ENCODE data around the gene CD8B. TPM values are rescaled to one million over a fixed set of nuclear protein-coding genes. Genes with fewer than 3 reads are reported as not detected.
"Not testable (repeated sequence)": the region's sequence is repeated elsewhere in the genome, so short reads cannot be mapped to it uniquely, and the experiment has no call there.

CD8B gene
- total RNA-seq, 2 donors from 2014 or later, result 1.3 to 2.8 TPM

DNA sequence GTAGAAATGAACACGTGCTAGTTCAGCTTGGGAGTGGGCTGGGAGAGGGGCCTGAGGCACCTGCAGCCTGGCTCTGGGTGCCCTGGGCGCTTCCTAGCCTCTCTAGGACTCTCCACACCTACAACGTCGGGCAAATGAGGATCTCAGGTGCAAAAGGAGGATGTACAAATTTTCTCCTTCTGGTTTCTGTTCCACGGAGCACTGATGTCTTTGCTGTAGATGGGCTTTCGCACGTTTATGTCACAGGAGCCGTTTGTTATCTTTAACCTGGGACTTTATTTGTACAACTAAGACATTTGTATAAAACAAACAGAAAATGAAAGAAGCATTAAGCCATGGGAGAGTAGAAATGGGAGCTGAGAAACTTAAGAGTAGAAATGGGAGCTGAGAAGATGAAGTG, 20.4 kb downstream of the CD8B start:
- not testable (repeated sequence) for H3K9me3 Mint-ChIP-seq; H3K36me3 Mint-ChIP-seq; DNase-seq (ENCODE audit: low spot score in 2 of 2); H3K27ac Mint-ChIP-seq; ATAC-seq

DNA sequence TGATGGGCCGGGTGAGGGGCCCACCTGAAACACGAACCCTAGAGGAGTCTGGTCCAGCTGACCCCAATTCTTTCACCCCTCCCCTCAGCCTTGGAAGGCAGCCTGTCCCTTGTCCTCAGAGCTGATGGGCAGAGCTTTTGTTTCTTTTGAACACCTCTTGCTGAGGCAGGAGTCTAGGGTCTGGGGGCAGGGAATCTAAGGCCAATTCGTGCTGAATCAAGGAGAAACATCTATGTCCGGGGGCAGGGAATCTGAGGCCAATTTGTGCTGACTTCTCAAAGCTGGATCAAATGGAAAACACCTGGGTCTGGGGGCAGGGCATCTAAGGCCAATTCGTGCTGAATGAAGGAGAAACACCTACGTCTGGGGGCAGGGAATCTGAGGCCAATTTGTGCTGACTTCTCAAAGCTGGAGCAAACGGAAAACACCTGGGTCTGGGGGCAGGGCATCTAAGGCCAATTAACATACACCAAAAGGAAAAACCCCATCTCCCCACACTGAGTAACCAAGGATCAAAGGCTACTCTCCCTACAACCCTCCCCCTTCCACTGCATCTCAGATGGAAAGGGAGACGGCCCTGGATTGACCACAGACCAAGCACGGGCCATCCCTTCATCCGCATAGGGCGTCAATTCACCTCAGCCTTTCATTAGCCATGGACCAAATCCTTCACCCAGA, 21.7 kb downstream of the CD8B start:
- H3K9me3 Mint-ChIP-seq; H3K27ac Mint-ChIP-seq; DNase-seq (ENCODE audit: low spot score in 2 of 2); H3K36me3 Mint-ChIP-seq; ATAC-seq: not testable (repeated sequence)

DNA sequence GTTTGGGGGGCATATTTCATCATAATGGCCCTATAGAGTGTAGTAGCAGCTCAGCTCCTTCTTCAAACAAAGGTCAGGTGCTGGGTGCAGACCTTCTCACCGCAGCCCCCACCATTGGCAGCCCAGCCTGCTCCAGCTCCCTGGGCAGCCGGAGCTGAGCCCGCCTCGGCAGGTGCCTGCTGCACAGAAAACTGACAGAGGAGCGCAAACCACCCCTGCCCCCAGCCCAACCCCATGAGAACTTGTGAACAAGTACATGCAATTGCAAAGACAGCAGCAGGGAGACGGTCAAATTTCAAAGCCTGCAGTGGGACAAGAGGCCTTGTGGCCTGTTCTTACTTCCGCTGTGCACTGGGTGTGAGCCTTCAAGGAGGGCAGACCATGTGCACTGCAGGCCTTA, 22.2 kb downstream of the CD8B start:
- H3K36me3 Mint-ChIP-seq; H3K27ac Mint-ChIP-seq; H3K9me3 Mint-ChIP-seq; DNase-seq (ENCODE audit: low spot score in 2 of 2); ATAC-seq: not testable (repeated sequence)

DNA sequence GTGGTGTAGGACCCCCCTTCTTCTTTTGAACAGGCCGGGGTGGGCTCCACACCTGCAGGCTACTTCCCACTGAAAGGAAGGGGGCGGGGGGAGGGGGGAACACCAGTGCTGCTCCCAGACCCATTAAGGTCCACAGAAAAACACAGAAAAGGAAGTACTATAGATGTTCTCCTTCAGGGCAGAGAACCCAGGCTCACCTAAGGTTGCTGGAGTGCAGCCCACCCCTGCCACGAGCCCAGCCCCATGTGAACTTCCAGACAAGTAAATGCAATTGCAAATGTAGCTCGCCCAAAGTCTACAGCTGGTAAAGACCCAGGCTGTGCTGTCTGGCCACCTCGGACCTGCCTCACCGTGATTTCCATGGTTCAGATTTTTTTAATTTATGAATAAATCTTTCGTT, 24.0 kb downstream of the CD8B start:
- H3K9me3 Mint-ChIP-seq; ATAC-seq; DNase-seq (ENCODE audit: low spot score in 2 of 2); H3K27ac Mint-ChIP-seq; H3K36me3 Mint-ChIP-seq: not testable (repeated sequence)

DNA sequence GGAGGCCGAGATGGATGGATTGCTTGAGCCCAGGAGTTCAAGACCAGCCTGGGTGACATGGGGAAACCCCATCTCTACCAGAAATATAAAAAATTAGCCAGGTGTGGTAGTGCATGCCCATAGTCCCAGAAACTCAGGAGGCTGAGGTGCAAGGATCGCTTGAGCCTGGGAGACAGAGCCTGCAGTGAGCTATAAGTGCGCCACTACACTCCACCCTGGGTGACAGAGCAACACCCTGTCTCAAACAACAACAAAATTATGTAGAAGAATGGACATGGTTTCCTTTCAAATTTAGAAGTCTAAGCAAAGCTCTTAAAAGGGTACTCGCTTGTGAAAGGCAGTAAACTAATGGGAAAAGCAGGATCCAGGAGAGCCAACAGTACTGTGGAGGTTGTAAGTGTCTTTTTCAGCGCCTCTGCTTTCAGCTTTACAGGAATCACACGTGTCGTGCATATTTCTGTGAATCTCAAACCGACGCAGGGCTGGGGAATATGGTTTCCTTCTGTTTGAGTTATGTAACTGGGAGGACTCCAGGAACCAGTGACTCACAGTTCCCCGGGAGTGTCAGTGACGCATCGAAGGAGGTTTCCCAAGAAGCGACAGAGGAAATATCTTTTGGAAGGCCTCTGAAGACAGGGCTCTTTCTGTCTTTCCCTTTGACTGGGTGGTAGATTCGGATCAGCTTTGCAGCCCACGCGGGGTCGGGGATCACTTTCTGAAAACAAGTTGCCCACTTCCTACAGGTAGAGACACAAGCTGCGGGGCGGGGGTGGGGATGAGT, 24.6 kb downstream of the CD8B start:
- not testable (repeated sequence) for H3K9me3 Mint-ChIP-seq, H3K36me3 Mint-ChIP-seq
- peak overlapping the region; percentile 14 to 86 for H3K27ac Mint-ChIP-seq
- ATAC-seq, result peak; percentile 82 to 83
- DNase-seq (ENCODE audit: low spot score in 2 of 2), result peak in 1 of 2 donors; percentile 65

DNA sequence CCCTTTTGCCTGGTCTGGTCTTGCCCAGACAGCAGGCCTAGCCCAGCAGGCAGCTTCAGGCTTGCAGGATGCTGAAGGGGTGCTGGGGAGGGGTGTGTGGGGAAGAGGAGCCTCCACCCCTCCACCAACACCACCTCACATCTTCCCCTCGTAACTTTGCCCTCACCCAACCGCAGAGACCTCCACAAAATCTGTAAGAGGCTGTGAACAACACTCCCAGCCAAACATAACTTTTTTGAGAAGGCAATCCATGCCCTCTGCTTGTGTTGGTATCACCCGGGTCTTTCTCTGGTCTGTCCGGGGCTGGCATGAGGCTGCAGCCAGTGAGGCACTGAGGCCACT, 26.2 kb downstream of the CD8B start:
- not testable (repeated sequence) for ATAC-seq; H3K27ac Mint-ChIP-seq; H3K36me3 Mint-ChIP-seq; H3K9me3 Mint-ChIP-seq; DNase-seq (ENCODE audit: low spot score in 2 of 2)

DNA sequence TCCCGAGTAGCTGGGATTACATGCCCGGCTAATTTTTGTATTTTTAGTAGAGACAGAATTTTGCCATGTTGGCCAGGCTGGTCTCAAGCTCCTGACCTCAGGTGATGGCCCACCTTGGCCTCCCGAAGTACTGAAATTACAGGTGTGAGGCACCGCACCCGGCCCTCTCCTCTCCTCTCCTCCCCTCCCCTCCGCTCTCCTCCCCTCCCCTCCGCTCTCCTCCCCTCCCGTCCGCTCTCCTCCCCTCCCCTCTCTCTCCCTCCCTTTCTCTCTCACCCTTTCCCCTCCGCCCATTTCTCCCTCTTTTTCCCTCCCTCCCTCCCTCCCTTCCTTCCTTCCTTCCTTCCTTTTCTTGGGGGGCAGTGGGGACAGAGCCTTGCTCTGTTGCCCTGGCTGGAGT, 28.4 kb downstream of the CD8B start:
- DNase-seq (ENCODE audit: low spot score in 2 of 2), result no peak
- no peak for ATAC-seq
- no peaks in the 10 kb centered on the region for H3K9me3 Mint-ChIP-seq
- no peaks in the 10 kb centered on the region for H3K36me3 Mint-ChIP-seq
- no peak overlapping the region for H3K27ac Mint-ChIP-seq

DNA sequence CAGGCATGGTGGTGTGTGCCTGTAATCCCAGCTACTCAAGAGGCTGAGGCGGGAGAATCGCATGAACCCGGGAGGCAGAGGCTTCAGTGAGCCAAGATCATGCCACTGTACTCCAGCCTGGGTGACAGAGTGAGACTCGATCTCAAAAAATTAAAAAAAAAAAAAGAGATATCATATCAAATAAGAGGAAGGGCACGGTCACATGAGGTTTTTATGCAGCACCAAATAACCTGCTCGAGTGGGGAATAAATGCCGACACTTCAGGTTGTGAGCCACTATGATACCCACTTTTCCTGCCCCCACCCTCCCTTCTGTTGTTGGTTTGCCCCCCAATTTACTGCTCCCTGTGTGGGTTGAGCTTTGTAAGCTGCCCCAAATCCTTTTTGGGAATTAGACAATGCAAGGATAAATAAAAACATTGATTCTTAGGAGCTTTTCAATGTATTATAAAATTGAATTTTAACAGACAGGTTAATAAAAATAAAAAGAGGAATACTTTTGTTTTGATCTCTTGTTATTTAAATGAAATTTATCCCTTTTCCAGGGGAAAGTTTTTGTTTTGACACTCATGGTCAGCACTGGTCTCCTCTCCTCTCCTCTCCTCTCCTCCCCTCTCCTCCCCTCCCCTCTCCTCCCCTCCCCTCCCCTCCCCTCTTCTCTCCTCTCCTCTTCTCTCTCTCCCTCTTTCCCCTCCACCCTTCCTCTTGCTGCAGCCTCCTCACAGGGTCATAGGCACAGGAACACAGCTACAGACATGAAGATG, 29.2 kb downstream of the CD8B start:
- no peak overlapping the region for H3K27ac Mint-ChIP-seq
- H3K36me3 Mint-ChIP-seq, result no peaks in the 10 kb centered on the region
- H3K9me3 Mint-ChIP-seq, result no peaks in the 10 kb centered on the region

DNA sequence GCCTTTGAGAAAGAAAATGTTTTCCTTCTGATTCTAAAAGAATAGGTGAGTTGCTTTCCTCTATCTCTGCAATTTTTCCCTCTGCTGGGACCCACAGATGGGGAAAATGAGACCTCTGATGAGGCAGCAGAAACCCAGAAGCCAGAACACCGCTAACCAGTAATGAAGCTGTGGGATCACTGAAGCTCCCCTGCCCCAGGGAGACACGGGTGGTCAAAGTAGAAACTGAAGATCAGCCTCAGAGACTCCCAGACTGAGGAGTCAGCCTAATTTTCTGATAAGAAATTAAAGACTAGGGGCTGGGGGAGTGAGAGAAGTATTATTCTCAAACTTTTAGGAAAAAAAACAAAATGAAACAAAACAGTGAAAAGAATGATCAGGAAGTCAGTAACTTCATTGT, 30.1 kb downstream of the CD8B start:
- Mint-ChIP-seq H3K27ac (no peak overlapping the region), H3K36me3 (no peaks in the 10 kb centered on the region), H3K9me3 (no peaks in the 10 kb centered on the region)
- DNase-seq (ENCODE audit: low spot score in 2 of 2) (no peak), ATAC-seq (no peak)

More for the DNA sequence above, 29.2 kb downstream of the CD8B start:
- no peak for DNase-seq (ENCODE audit: low spot score in 2 of 2)
- no peak for ATAC-seq

DNA sequence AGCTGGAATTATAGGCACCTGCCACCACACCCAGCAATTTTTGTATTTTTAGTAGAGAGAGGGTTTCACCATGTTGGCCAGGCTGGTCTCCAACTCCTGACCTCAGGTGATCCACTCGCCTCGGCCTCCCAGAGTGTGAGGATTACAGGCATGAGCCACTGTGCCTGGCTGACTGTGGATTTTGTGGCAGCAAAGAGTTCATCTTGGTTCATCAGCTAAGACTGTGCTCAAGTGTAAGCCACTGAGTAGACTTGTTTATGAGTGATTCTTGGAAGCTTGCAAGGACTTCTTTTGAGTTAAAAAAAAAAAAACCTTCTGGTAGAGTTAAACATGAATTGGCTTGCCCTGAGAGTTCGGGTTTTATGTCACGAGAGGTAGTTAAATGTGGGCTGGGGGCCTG, 34.7 kb downstream of the CD8B start:
- ATAC-seq, result no peak
- Mint-ChIP-seq H3K9me3 (peaks cover 0 to 6% of the 10 kb centered on the region in 2 donors), H3K27ac (peak overlapping the region in 1 of 2 donors; percentile 84), H3K36me3 (peaks cover 1 to 5% of the 10 kb centered on the region in 2 donors)
- DNase-seq (ENCODE audit: low spot score in 2 of 2), result no peak

DNA sequence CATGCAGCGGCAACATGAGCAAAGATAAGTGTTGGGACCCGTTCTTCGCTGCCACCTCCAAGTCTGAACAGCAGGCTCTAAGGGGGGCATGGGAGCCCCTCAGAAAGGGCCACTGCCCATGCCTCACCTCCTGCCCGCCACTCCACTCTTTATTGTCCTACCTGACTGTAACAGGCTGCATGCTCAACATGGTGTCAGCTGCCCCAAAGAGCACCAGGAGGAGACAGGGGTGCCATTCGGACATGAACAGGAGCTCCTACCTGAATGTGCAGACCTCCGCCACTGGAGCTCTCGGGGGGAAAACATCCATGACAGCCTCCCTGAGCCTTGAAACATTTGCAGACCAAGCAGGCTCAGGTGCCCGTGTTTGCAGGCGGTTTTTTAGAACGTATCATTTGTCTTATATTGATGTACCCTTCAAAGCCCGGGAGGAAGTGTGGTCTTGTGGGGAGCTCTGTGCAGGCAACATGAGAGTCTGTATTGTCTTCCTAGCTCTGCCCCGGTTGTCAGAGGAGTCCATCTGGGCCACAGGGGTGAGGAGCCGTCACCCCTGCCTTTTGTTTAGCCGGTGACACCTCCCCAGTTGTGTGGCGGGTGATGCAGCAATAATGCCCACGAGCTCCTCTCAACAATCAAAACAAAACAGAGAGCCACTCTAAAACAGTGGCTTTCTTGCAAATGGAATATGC, 35.8 kb downstream of the CD8B start:
- Mint-ChIP-seq H3K9me3 (peaks cover 0 to 9% of the 10 kb centered on the region in 2 donors), H3K27ac (peak overlapping the region; percentile 22 to 26), H3K36me3 (peaks cover 5 to 8% of the 10 kb centered on the region in 2 donors)
- DNase-seq (ENCODE audit: low spot score in 2 of 2) (peak in 1 of 2 donors; percentile 22), ATAC-seq (peak; percentile 85 to 88)

DNA sequence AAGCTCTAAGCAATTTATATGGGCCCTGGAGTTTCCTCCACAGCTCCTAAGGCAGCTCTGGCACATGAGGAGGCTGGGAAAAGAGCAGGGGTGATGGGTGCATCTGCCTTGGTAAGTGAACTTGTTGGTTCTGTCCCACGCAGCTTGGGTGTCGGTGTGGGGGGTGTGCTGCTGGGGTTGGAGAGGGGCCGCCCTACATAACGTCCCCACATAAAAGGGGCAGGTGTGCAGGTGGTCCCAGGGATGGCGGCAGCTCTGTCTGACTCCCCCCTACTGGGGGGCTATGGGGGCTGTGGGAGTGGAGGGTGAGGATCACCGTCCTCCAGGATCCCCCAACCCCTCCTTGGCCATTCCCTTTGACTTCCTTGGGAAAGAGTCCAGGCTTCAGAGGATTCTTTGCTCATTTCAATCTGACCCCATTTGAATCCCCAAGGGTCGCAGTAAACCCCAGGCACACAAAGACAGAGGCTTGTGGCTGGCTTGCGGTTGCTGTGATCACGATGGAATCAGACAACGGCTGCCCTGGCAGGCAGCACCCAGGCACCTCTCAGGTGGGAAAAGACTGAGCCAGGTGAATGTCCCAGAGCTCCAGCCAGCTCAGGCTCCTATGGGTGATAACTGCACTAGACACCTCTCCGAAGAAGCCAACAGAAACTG, 36.5 kb downstream of the CD8B start:
- peaks cover 0 to 9% of the 10 kb centered on the region in 2 donors for H3K9me3 Mint-ChIP-seq
- no peak overlapping the region for H3K27ac Mint-ChIP-seq
- ATAC-seq (peak; percentile 5 to 19), DNase-seq (ENCODE audit: low spot score in 2 of 2) (no peak)
- H3K36me3 Mint-ChIP-seq, result peaks cover 5 to 8% of the 10 kb centered on the region in 2 donors

DNA sequence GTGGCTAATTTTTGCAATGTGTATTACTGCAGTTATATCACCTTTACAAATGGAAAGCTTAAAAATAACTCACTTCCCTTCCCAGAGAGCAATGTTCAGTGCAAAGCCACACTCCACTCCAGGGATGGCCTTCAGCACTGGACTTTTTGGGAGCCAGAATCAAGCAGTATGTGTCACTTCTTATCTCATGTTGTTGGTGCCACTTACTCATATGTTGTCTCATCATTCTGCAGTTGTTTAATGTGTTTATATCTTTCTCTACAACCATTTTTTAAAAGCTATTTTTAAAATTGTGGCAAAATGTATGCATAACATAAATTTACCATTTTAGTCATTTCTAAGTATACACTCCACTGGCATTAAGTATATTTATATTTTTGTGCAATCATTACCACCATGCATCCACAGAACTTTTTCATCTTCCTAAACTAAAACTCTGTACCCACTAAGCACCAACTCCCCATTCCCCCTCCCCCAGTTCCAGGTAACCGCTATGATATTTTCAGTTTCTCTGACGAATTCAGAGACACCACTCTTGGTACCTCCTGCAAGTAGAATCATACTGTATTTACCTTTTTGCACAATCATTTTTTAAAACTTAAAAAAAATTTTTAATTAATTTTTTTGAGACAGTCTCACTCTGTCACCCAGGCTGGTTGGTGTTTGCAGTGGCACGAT, 38.9 kb downstream of the CD8B start:
- Mint-ChIP-seq H3K27ac (no peak overlapping the region), H3K36me3 (peaks cover 5 to 8% of the 10 kb centered on the region in 2 donors), H3K9me3 (peaks cover 0 to 9% of the 10 kb centered on the region in 2 donors)
- ATAC-seq, result no peak
- no peak for DNase-seq (ENCODE audit: low spot score in 2 of 2)

DNA sequence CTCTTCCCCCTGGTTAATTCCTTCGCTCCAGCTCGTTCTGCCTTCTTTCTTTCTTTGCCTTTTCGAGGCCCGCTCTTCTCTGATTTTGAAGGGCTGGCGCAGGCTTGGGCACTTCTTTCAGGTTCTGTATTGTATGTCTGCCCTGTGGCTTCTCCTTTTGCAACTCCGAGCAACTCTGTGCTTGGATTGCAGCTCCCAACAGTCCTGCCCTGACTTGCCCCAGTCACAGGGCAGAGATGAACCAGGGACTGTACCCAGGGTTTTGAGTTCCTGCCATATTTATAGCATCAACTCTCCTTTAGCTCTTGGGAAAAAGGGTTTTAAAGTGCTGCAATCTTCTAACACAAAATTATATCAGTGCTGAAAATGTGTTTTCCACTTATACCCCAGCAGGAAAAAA, 39.8 kb downstream of the CD8B start:
- H3K9me3 Mint-ChIP-seq, result peaks cover 0 to 9% of the 10 kb centered on the region in 2 donors
- H3K36me3 Mint-ChIP-seq, result peaks cover 5 to 8% of the 10 kb centered on the region in 2 donors
- H3K27ac Mint-ChIP-seq, result no peak overlapping the region

DNA sequence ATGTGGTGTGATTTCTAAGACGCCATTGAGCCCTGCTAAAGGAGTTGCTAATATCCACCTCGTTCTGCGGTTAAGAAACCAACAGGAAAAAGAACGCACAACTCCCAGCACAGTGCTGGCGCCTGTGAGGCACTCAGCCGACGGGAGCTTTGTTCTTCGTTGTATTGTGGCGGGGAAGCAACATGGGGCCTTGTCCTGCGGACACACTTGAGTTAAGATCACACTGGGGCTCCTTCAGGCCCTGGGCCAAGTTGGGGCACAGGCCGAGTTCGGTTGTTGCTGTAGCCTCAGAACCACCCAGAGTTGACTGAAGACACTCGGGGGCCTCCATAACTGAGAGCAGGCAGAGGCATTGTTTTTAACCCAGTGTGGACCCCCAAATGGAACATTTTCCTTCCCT, 40.4 kb downstream of the CD8B start:
- no peak for ATAC-seq
- Mint-ChIP-seq H3K27ac (no peak overlapping the region), H3K36me3 (peaks cover 5 to 8% of the 10 kb centered on the region in 2 donors), H3K9me3 (peaks cover 0 to 9% of the 10 kb centered on the region in 2 donors)
- no peak for DNase-seq (ENCODE audit: low spot score in 2 of 2)

More for the DNA sequence above, 39.8 kb downstream of the CD8B start:
- ATAC-seq (no peak), DNase-seq (ENCODE audit: low spot score in 2 of 2) (no peak)

DNA sequence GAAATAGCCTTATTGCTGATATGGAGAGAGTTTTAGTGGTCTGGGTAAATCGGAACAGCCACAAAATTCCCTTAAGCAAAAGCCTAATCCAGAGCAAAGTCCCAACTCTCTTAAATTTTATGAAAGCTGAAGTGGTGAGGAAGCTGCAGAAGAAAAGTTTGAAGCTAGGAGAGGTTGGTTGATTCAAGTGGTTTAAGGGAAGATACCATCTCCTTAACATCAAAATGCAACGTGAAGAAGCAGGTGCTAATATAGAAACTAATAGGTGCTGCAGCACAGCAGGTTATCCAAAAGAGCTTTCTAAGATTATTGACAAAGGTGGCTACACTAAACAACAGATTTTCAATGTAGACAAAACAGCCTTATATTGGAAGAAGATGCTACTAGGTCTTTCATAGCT, 42.7 kb downstream of the CD8B start:
- DNase-seq (ENCODE audit: low spot score in 2 of 2) (no peak), ATAC-seq (no peak)
- peaks cover 0 to 9% of the 10 kb centered on the region in 2 donors for H3K9me3 Mint-ChIP-seq
- peaks cover 5 to 8% of the 10 kb centered on the region in 2 donors for H3K36me3 Mint-ChIP-seq
- H3K27ac Mint-ChIP-seq, result no peak overlapping the region
